Panc1 (cell line): ENCODE results near the gene LCE3B. TPM values are rescaled to one million over a fixed set of nuclear protein-coding genes. Genes with fewer than 3 reads are reported as not detected.

Experiments
- ATAC-seq: fragments of 200-7000 bp; cut with Tn5 transposase; 2 replicates; pipeline ENCODE4 v1.9.1; 2020; ENCODE audit warnings: mild to moderate bottlenecking, moderate library complexity
- BruUV-seq: library from RNA; stranded (reverse); fragments of 400-500 nt; replicated peaks from 2 replicates; lab custom pipeline; 2021; lab: Mats Ljungman, UMichigan
- CTCF ChIA-PET: fragments of 300-600 bp; sonication (Branson Sonifier 250); formaldehyde crosslinking; loops from one replicate; lab custom pipeline; 2022; ENCODE audit warnings: antibody characterized with exemption; lab: Charles Lee
- POLR2A ChIA-PET: fragments of 300-600 bp; sonication (Branson Sonifier 250); formaldehyde crosslinking; loops from one replicate; lab custom pipeline; 2022; ENCODE audit warnings: antibody characterized with exemption; lab: Charles Lee
- DNase-seq: peaks from one replicate; pipeline ENCODE4 v3.0.0-alpha.2; 2010; ENCODE audit warnings: low read depth, low spot score
- H3K27ac ChIP-seq: 2 replicates; pipeline ENCODE4 v1.5.1; 2011; ENCODE audit warnings: mild to moderate bottlenecking, low read length, inconsistent platforms
- H3K27me3 ChIP-seq: fragments of 200-500 bp; sonication (Bioruptor generic); 2 replicates; pipeline ENCODE4 v1.6.0; 2014; ENCODE audit warnings: low read length, inconsistent platforms; ENCODE audit not compliant: control insufficient read depth, insufficient read depth
- H3K36me3 ChIP-seq: fragments of 200-500 bp; sonication (Bioruptor generic); 2 replicates; pipeline ENCODE4 v1.5.1; 2014; ENCODE audit warnings: inconsistent platforms, mild to moderate bottlenecking, low read length, moderate library complexity; ENCODE audit not compliant: control insufficient read depth, insufficient read depth
- H3K4me1 ChIP-seq: 2 replicates; pipeline ENCODE4 v1.5.1; 2011; ENCODE audit warnings: inconsistent platforms, mild to moderate bottlenecking, low read length, moderate library complexity; ENCODE audit not compliant: control insufficient read depth, insufficient read depth
- H3K4me3 ChIP-seq, 2 experiments: 2 replicates each; pipeline ENCODE4 v1.5.1; 2011 to 2012; ENCODE audit warnings: low read depth in 2 of 2, low read length in 2 of 2, mild to moderate bottlenecking in 2 of 2, inconsistent platforms in 1 of 2, moderate library complexity in 1 of 2
- H3K9me3 ChIP-seq: fragments of 200-500 bp; sonication (Bioruptor generic); 2 replicates; pipeline ENCODE4 v1.5.1; 2014; ENCODE audit warnings: low read depth, mild to moderate bottlenecking, inconsistent platforms, low read length, moderate library complexity; ENCODE audit not compliant: control insufficient read depth, insufficient read depth
- CTCF ChIP-seq: fragments of 450-650 bp; IDR thresholded peaks from 2 replicates; pipeline ENCODE4 v1.5.1; 2017; ENCODE audit warnings: mild to moderate bottlenecking
- POLR2AphosphoS5 ChIP-seq: IDR thresholded peaks from 2 replicates; pipeline ENCODE4 v1.6.1; 2012; ENCODE audit warnings: mild to moderate bottlenecking, low read depth, low read length, moderate library complexity
- REST ChIP-seq, 2 experiments: IDR thresholded peaks; 2 replicates each; pipeline ENCODE4 v1.6.1; 2011 to 2012; ENCODE audit warnings: low read depth in 2 of 2, control low read depth in 1 of 2, low read length in 1 of 2, mild to moderate bottlenecking in 1 of 2, moderate library complexity in 1 of 2; ENCODE audit not compliant: insufficient read depth in 1 of 2
- SIN3A ChIP-seq: IDR thresholded peaks from 2 replicates; pipeline ENCODE4 v1.6.1; 2012; ENCODE audit warnings: low read depth, mild to moderate bottlenecking, low read length, moderate library complexity, borderline replicate concordance; ENCODE audit not compliant: insufficient read depth
- TCF7L2 ChIP-seq: IDR thresholded peaks from 2 replicates; pipeline ENCODE4 v1.6.1; 2011; ENCODE audit warnings: mild to moderate bottlenecking, low read depth, low read length, inconsistent platforms
- in situ Hi-C: cut with HindIII; loops from 2 replicates; pipeline ENCODE4 v1.10.0; 2016; ENCODE audit warnings: low sequenced_read_pairs, low pct_unique_long_range_greater_than_20kb
- intact Hi-C: fragments of 100-400 bp; cut with micrococcal nuclease; formaldehyde crosslinking; loops from one replicate; pipeline ENCODE4 v1.10.0; 2022; ENCODE audit not compliant: unreplicated experiment
- total RNA-seq: library from RNA; stranded (reverse); gene quantifications from one replicate; pipeline ENCODE4 v1.2.1, GENCODE V29; 2021; ENCODE audit not compliant: unreplicated experiment

The LCE3B gene
- total RNA-seq, 1 experiment from 2014 or later: not detected

DNA sequence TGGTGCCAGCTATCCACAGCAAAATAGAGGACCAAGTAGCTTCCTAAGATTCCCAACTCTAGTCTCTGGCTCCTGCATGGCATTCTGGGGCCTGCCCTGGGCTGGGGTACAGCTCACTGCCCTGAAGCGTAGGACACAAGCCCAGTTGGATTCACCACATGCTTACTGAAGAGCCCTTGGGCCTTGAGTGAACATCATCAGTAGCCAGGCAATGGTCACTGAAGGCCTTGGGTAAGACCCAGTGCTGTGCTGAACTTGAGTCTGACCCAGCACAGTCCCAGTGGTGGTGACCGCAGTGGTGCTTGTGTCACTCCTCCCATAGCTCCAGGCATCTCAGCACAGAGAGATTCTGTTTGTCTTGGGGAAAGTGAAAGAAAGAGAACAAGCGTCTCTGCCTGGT is 17.0 kb downstream of the LCE3B start:
- intact Hi-C loops (no loop called here), in situ Hi-C loops (no loop called here)
- ATAC-seq: no peak
- no peaks in the 10 kb centered on the region for H3K27me3 ChIP-seq
- H3K4me3 ChIP-seq: no peak overlapping the region
- no peaks in the 10 kb centered on the region for H3K9me3 ChIP-seq
- no peaks in the 10 kb centered on the region for H3K36me3 ChIP-seq
- ChIA-PET CTCF (no interaction called here), POLR2A (no interaction called here)
- H3K4me1 ChIP-seq: no peaks in the 10 kb centered on the region
- BruUV-seq: no TSS peak
- TF ChIP-seq POLR2AphosphoS5 (no peak), SIN3A (no peak), CTCF (no peak), TCF7L2 (no peak), REST (IDR thresholded peaks at IDR 0.05; ENCODE audit: insufficient read depth in 1 of 2, low read depth in 2 of 2, low read length in 1 of 2) (no peak)
- DNase-seq: no peak
- H3K27ac ChIP-seq: no peak overlapping the region

DNA sequence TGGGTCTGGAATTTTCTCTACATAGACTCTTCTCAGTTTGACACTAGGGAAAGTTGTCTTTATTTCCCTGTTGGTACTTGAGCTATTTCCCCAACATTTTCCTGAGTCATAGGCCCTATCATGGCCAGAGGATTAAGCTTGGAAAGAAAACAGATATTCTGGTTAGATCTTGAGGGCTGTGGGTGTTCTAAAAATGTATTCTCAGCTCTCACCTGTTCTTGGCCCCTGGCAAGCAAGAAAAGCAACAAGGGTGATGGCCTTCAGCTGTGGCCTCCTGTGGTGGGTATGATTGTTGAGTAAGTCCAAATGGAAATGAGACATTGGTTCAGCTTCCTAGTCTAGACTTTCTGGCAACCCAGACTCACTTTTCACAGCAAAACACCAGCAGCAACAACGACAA is 26.7 kb downstream of the LCE3B start:
- CTCF ChIA-PET: no interaction called here
- no peak for DNase-seq
- POLR2A ChIA-PET: no interaction called here
- Histone ChIP-seq H3K27me3 (no peaks in the 10 kb centered on the region), H3K9me3 (no peaks in the 10 kb centered on the region), H3K36me3 (no peaks in the 10 kb centered on the region), H3K4me3 (no peak overlapping the region), H3K27ac (no peak overlapping the region), H3K4me1 (no peaks in the 10 kb centered on the region)
- TF ChIP-seq CTCF: no peak
- no peak for TF ChIP-seq TCF7L2
- no peak for TF ChIP-seq SIN3A
- no peak for TF ChIP-seq REST (IDR thresholded peaks at IDR 0.05; ENCODE audit: insufficient read depth in 1 of 2, low read depth in 2 of 2, low read length in 1 of 2)
- no peak for TF ChIP-seq POLR2AphosphoS5
- intact Hi-C loops: no loop called here
- ATAC-seq: no peak
- in situ Hi-C loops: no loop called here
- no TSS peak for BruUV-seq
